HG03565 (cell line): Measurements from ENCODE around the gene C8A.

Experiments used
- ATAC-seq: cut with Tn5 transposase; IDR thresholded peaks from one replicate; pipeline ENCODE4 v1.9.1; 2021; ENCODE audit warnings: mild to moderate bottlenecking, moderate library complexity; ENCODE audit not compliant: unreplicated experiment

The C8A gene

DNA sequence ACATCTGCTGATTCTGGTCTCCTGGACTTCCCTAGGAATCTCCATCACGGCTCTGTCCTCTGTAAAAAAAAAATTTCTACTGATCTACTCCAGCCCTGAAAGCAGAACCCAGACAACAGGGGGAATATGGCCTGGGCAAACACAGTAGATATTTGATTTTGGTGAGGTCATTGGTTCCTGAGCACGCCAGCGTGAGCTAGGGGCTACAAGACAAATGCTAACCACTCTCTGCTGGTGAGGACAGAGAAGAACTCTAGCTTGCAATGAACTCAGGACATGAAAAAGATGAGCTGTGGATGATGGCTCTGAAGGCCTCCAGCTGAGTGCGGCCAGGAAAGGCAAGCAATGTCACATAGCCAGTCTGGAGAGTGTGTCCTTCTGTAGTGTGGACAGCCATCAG, 18.2 kb upstream of the C8A start:
- no peak for ATAC-seq

DNA sequence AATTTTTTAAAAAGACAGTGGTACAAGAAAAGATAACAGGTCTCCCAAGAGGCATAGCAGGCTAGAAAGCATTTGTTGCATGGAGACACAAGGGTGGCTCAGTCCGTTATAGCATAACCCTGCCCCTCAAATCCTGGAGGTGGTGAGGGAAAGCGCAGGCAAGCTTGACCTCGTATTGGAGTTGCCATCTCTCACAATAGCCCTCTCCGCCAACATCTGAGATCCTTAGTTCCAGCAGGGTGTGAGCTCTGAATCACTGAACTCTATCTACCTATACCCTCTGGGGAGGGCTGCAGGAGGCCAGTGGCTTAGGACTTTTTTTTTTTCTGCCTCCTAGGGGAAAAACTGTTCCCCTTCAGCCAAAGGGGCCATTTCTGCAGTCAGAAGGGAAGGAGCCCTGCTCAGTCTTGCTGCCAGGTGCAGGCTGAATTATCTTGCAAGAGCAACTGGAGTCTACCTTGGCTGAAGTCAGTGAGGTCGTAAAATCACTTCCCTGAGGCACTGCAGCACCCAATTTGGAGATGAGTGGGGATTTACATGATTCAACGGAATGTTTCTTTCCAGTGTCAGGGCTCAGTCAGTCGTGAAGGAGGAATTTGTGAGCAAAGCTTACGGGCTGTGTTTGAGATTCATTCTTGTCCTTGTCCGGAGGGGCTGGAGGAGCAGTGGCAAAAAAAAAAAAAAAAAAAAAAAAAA, 17.2 kb upstream of the C8A start:
- ATAC-seq = no peak

DNA sequence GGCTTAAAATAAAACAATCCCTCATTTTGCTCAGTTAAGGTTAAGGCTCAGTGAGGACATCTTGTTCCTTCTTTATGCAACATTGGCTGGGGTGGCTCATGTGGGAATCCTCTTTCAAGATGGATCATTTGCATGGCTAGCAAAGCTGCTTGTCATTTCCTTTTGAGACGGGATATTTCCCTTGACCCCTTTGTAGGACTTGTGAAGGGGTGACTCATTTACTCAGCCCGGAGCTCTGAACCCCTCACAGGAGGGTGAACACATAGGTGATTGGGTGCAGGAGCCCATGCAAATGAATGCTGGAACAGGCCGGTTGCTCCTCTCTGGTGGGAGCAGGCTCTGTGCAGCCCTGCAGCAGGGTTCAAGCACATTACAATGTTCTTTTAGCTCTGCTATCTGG, 15.8 kb upstream of the C8A start:
- ATAC-seq = no peak

GRCh38 chr1:56843544-56843943, 11.1 kb upstream of the C8A start:
- no peak for ATAC-seq

- no peak for ATAC-seq
Observed at GRCh38 chr1:56844545-56845136, 10.0 kb upstream of the C8A start.

DNA sequence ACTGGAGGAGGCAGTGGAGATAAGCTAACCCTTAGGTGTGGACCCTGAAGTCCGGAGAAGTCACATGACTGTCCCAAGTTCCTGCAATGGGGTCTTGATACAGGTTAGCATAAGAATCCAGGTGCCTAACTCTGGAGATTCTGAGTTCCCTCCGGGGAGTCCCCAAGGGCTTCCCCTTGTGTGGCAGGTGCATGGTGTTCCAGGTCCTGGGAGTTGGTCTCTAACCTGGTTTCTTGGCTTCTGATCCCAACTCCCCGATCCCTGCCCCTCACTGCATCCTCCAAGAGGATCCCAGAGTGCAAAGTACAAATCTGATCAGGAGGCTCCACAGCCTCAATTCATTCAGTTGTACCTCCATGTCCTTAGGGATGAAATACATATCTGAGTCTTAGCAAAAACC, 9.3 kb upstream of the C8A start:
- ATAC-seq = no peak

- no peak for ATAC-seq
Observed at GRCh38 chr1:56849750-56850149, 4.8 kb upstream of the C8A start.

- no peak for ATAC-seq
Observed at GRCh38 chr1:56850411-56850810, 4.2 kb upstream of the C8A start.

- no peak for ATAC-seq
Observed at GRCh38 chr1:56850922-56851321, 3.7 kb upstream of the C8A start.

DNA sequence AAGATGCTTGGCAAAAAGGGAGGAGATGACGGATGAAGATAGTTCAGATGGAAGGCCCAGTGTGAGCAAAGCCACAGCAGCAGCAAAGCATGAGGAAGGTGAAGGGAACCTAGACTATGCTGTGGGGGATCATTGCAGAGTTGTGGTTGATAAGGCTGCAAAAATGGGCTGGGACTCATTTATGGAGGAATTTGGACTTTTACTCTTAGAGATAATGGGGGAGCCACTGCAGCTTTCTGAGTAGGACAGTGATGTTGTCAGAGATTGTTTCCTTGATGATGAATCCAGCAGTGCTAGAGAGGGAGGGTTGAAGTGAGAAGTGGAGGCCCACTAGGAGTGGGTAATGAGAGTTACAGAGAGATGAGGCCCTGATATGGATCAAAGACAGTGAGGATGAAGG, 2.1 kb upstream of the C8A start:
- ATAC-seq = no peak

- no peak for ATAC-seq
Observed at GRCh38 chr1:56855190-56855589, 593 bp downstream of the C8A start.

GRCh38 chr1:56856186-56856585, 1.6 kb downstream of the C8A start:
- no peak for ATAC-seq

- no peak for ATAC-seq
Observed at GRCh38 chr1:56859287-56859686, 4.7 kb downstream of the C8A start.

DNA sequence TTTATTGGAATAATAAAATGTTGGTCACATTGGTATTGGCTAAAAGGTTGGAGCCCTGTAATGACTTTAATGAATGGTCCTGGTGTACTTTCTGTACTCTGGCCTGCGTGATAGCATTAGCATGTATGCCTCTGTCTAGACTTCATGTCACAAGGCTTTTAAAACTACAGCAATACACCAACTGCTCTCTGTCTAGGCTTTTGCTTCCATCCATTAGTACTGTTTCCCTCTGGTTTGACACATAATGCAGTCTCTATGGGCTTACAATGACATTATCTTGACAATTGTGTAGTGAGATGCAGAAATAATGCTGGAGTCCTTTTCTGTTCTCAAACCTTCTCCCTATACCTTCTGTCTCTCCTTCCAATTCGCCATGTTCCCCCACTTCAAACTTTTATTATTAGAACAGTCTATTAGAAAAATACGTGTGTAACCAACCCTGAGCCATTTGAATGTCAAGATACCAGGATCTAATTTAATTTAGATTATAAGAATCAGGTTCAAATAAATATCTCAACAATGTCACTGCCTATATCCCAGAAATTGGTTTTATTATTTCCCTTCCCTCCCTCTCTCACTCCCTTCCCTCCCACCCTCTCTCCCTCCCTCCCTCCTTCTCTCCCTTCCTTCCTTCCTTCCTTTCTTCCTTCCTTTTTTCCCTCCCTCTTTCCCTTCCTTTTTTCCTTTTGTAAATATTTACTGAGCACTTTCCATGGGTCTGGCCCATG, 8.8 kb downstream of the C8A start:
- ATAC-seq = no peak

- no peak for ATAC-seq
Observed at GRCh38 chr1:56864430-56864829, 9.8 kb downstream of the C8A start.

DNA sequence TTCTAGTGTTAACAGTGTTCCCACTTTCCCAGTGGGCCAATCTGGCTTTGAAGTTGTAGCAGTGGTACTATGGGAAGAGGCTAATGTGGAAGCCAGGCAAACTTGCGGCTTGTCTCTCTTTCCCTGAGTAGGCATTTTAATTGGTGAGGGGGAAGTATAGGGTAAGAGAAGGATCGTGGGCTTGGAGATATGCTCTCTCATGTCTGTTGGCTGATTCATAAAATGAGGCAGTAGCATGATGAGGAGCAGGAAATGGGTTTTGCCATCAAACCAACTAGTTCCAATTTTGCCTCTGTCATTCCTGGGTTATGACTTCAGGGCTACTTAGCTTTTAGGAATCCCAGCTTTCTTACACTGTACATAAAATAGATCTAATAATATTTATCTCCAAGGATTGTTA, 12.1 kb downstream of the C8A start:
- no peak for ATAC-seq

- no peak for ATAC-seq
Observed at GRCh38 chr1:56867491-56867890, 12.9 kb downstream of the C8A start.

GRCh38 chr1:56868761-56869160, 14.2 kb downstream of the C8A start:
- ATAC-seq = no peak

DNA sequence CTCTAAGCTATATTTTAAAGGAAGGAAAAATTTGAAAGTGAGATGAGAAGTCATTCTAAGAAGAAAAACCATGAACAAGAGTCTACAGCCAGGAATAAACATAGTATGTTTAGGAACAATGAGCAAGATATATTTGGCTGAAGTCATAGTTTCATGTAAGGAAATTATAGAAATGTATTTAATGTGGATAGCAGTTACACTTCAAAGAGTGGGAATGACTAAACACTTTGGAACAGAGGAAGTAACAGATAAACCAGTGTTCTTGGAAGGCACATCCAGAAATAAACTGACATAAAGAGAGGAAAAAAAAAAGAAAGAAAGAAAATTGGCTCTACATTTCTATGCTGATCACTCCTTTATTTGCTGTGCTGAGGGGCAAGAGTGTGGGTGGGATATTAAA, 18.0 kb downstream of the C8A start:
- no peak for ATAC-seq

GRCh38 chr1:56873213-56873612, 18.6 kb downstream of the C8A start:
- ATAC-seq = no peak

- no peak for ATAC-seq
Observed at GRCh38 chr1:56874689-56875088, 20.1 kb downstream of the C8A start.

- no peak for ATAC-seq
Observed at GRCh38 chr1:56877973-56878372, 23.4 kb downstream of the C8A start.
